ENCODE measurements around the gene FBXO44.

DNA sequence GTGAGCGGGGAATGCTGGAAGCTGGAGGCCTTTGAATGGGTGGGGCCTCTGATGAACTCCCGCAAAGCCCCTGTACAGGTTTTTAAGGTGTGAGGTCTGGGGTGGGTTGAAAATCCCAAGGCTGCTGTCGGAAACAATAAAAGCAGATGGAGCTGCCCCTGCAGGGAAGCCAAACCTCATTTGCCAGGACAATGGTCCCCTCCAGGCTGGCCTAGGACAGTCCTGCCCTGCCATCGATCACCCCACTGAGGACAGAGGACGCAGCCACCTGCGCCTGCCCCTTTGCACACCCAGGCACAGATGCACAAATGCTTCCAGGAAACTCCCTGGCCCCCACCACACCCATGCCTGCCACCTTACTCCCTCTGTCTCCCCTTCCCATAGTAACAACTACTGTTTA is 41.2 kb downstream of the FBXO44 start:
- TF ChIP-seq, protein P1, sequence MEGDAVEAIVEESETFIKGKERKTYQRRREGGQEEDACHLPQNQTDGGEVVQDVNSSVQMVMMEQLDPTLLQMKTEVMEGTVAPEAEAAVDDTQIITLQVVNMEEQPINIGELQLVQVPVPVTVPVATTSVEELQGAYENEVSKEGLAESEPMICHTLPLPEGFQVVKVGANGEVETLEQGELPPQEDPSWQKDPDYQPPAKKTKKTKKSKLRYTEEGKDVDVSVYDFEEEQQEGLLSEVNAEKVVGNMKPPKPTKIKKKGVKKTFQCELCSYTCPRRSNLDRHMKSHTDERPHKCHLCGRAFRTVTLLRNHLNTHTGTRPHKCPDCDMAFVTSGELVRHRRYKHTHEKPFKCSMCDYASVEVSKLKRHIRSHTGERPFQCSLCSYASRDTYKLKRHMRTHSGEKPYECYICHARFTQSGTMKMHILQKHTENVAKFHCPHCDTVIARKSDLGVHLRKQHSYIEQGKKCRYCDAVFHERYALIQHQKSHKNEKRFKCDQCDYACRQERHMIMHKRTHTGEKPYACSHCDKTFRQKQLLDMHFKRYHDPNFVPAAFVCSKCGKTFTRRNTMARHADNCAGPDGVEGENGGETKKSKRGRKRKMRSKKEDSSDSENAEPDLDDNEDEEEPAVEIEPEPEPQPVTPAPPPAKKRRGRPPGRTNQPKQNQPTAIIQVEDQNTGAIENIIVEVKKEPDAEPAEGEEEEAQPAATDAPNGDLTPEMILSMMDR (IDR thresholded peaks at IDR 0.05): no peak
- no peak for TF ChIP-seq POLR2A (IDR thresholded peaks at IDR 0.05)

All from adrenal gland (tissue), 5 donors.